Measurements from ENCODE around the gene LSAMP. TPM values are rescaled to one million over a fixed set of nuclear protein-coding genes. Genes with fewer than 3 reads are reported as not detected.
A peak's percentile ranks its signal among the peaks of the same experiment; 100 is the strongest.

Gene LSAMP
- total and polyA plus RNA-seq, 9 of the 15 experiments (the other 6 are each of a cell fraction or from before 2014, with no cell fraction given) = 0.09 to 0.11 TPM; not detected in 7

GRCh38 chr3:116469546-116469945, 24.3 kb upstream of the LSAMP start:
- CTCF ChIA-PET (ENCODE audit: low intra/inter-chr PET ratio) = no interaction called here
- no peak for FAIRE-seq

GRCh38 chr3:116464276-116464798, 19.1 kb upstream of the LSAMP start:
- Histone ChIP-seq H3K9me3 (replicated peaks; ENCODE audit: control insufficient read depth, insufficient read depth, low read depth, low read length) (no peaks in the 10 kb centered on the region), H3K4me1 (replicated peaks in 1 of 2; ENCODE audit: control insufficient read depth in 2 of 2, insufficient read depth in 2 of 2, low read length in 2 of 2) (no peaks in the 10 kb centered on the region), H3K27ac (ENCODE audit: extremely low read depth, low read depth, low read length) (no peak overlapping the region), H3K36me3 (ENCODE audit: control insufficient read depth, insufficient read depth, low read length) (no peaks in the 10 kb centered on the region), H2AFZ (ENCODE audit: low read depth, low read length) (no peak overlapping the region), H3K9me1 (ENCODE audit: control insufficient read depth, insufficient read depth, low read length) (no peaks in the 10 kb centered on the region), H3K4me3 (no peak overlapping the region), H4K20me1 (replicated peaks; ENCODE audit: control insufficient read depth, insufficient read depth, low read length) (no peaks in the 10 kb centered on the region), H3K27me3 (ENCODE audit: control insufficient read depth in 2 of 2, insufficient read depth in 2 of 2, low read length in 2 of 2) (no peaks in the 10 kb centered on the region), H3K9ac (ENCODE audit: insufficient read depth in 1 of 2, low read depth in 2 of 2, low read length in 2 of 2) (no peak overlapping the region), H3K79me2 (ENCODE audit: control insufficient read depth, insufficient read depth, low read length) (no peaks in the 10 kb centered on the region), H3K4me2 (ENCODE audit: insufficient read depth, low read length) (no peak overlapping the region)
- in situ Hi-C loops (cut with MboI) = no loop called here
- POLR2A ChIA-PET = no interaction called here
- intact Hi-C loops (cut with micrococcal nuclease) = no loop called here
- CTCF ChIA-PET (ENCODE audit: low intra/inter-chr PET ratio) = no interaction called here
- ATAC-seq (no peak), DNase-seq (ENCODE audit: extremely low read depth in 1 of 4, low spot score in 3 of 4) (no peak), FAIRE-seq (no peak)
- no TSS peak for BruUV-seq (replicated peaks)
- 0% methylated on average over 1 of the region's 1 CpG for WGBS (ENCODE audit: insufficient coverage, low coverage, missing lambda C conversion rate)
- TF ChIP-seq ZC3H8 (IDR thresholded peaks at IDR 0.05) (no peak), VEZF1 (CRISPR knock-in tag; IDR thresholded peaks at IDR 0.05) (no peak), ZNF347 (CRISPR knock-in tag; IDR thresholded peaks at IDR 0.05; ENCODE audit: low read depth) (no peak), FUS (optimal IDR thresholded peaks at IDR 0.05; ENCODE audit: low read depth, low read length) (no peak), ZNF232 (CRISPR knock-in tag; IDR thresholded peaks at IDR 0.05) (no peak), YBX1 (IDR thresholded peaks at IDR 0.05) (no peak), ZNF354B (CRISPR knock-in tag; IDR thresholded peaks at IDR 0.05) (no peak), DIDO1 (tag; IDR thresholded peaks at IDR 0.05; ENCODE audit: low read depth) (no peak), ZBTB49 (CRISPR knock-in tag; IDR thresholded peaks at IDR 0.05; ENCODE audit: borderline replicate concordance) (no peak), FOS (IDR thresholded peaks at IDR 0.05; ENCODE audit: extremely low read depth, insufficient read length) (no peak), NR3C1 (CRISPR knock-in tag; IDR thresholded peaks at IDR 0.05) (no peak)

More at GRCh38 chr3:116469546-116469945, 24.3 kb upstream of the LSAMP start:
- intact Hi-C loops (cut with micrococcal nuclease) (no loop called here), in situ Hi-C loops (cut with MboI) (no loop called here)
- Histone ChIP-seq H3K79me2 (ENCODE audit: control insufficient read depth, insufficient read depth, low read length) (no peaks in the 10 kb centered on the region), H3K36me3 (ENCODE audit: control insufficient read depth, insufficient read depth, low read length) (no peaks in the 10 kb centered on the region), H4K20me1 (replicated peaks; ENCODE audit: control insufficient read depth, insufficient read depth, low read length) (no peaks in the 10 kb centered on the region), H3K4me2 (ENCODE audit: insufficient read depth, low read length) (no peak overlapping the region), H3K9ac (ENCODE audit: insufficient read depth in 1 of 2, low read depth in 2 of 2, low read length in 2 of 2) (no peak overlapping the region), H3K9me1 (ENCODE audit: control insufficient read depth, insufficient read depth, low read length) (no peaks in the 10 kb centered on the region), H2AFZ (ENCODE audit: low read depth, low read length) (no peak overlapping the region), H3K9me3 (replicated peaks; ENCODE audit: control insufficient read depth, insufficient read depth, low read depth, low read length) (no peaks in the 10 kb centered on the region), H3K4me3 (no peak overlapping the region), H3K4me1 (replicated peaks in 1 of 2; ENCODE audit: control insufficient read depth in 2 of 2, insufficient read depth in 2 of 2, low read length in 2 of 2) (no peaks in the 10 kb centered on the region), H3K27me3 (ENCODE audit: control insufficient read depth in 2 of 2, insufficient read depth in 2 of 2, low read length in 2 of 2) (no peaks in the 10 kb centered on the region), H3K27ac (ENCODE audit: extremely low read depth, low read depth, low read length) (no peak overlapping the region)
- POLR2A ChIA-PET = no interaction called here
- DNase-seq (ENCODE audit: extremely low read depth in 1 of 4, low spot score in 3 of 4) (no peak), ATAC-seq (no peak)
- TF ChIP-seq ZNF133 (CRISPR knock-in tag; IDR thresholded peaks at IDR 0.05) (no peak), ZNF316 (IDR thresholded peaks at IDR 0.05) (peak; percentile 51; the same call in 1 of the 2 replicates), HOXB6 (CRISPR knock-in tag; IDR thresholded peaks at IDR 0.05; ENCODE audit: borderline replicate concordance) (no peak), ZNF121 (CRISPR knock-in tag; conservative IDR thresholded peaks at IDR 0.05) (no peak), MYBL2 (IDR thresholded peaks at IDR 0.05; ENCODE audit: low read depth) (no peak), MYBL2 (CRISPR knock-in tag; IDR thresholded peaks at IDR 0.05; ENCODE audit: borderline replicate concordance) (no peak)
- BruUV-seq (replicated peaks) = no TSS peak
- 0% methylated on average over 3 of the region's 3 CpGs for WGBS (ENCODE audit: insufficient coverage, low coverage, missing lambda C conversion rate)
